ENCODE data around the gene DBF4. TPM values are rescaled to one million over a fixed set of nuclear protein-coding genes. Genes with fewer than 3 reads are reported as not detected.

The DBF4 gene
- total RNA-seq, 1 donor: 12.7 TPM

DNA sequence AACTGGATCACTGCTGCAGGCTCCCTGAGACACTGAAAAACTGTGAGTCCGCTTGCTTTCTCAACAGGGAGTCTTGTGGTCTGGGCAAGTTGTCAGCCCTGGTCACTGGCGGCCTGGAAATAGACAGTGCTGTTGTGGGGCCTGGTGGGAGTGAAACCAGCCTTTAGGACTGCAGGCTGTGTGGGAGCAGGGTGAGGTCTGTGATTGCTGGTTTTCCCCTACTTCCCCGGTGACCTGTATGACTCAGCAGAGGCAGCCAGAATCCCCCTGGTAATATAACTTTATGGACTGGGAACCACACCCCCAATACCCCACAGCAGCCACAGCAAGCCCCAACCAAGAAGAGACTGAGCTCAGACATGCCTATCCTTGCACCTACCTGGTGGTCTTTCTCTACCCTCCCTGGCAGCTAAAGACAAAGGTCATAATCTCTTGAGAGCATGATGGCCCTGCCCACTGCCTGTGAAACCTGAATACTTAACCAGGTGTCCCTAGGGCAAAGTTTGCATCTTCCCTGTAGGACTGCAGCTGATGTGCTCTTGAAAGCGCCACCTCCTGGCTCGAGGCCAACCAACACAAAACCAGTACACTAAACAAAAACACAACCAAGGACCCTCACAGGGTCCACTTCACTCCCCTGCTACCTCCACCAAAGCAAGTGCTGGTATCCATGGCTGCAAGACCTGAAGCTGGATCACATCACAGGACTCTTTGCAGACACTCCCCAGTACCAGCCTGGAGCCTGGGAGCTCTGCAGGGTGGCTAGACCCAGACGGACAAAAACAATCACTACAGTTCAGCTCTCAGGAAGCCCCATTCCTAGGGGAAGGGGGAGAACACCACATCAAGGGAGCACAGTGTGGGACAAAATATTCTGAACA is 50.5 kb downstream of the DBF4 start:
- H3K79me2 ChIP-seq (ENCODE audit: insufficient read depth, low read length): no peaks in the 10 kb centered on the region
- H4K20me1 ChIP-seq (ENCODE audit: insufficient read depth, low read length): no peaks in the 10 kb centered on the region
- H3K4me2 ChIP-seq (ENCODE audit: insufficient read depth, low read length): no peak overlapping the region
- no peak for TF ChIP-seq CTCF (IDR thresholded peaks at IDR 0.05; ENCODE audit: extremely low read depth, low read depth, low read length)
- no peaks in the 10 kb centered on the region for H3K4me1 ChIP-seq (ENCODE audit: insufficient read depth, low read length)
- peaks cover 4% of the 10 kb centered on the region for H3K27me3 ChIP-seq (ENCODE audit: insufficient read depth, low read length)
- no peaks in the 10 kb centered on the region for H3K9me3 ChIP-seq (ENCODE audit: low read depth, low read length)
- no peak for DNase-seq (ENCODE audit: insufficient read length, low spot score, missing footprints)
- H3K36me3 ChIP-seq (ENCODE audit: insufficient read depth, low read length): no peaks in the 10 kb centered on the region
- H2AFZ ChIP-seq (ENCODE audit: low read length): peak overlapping the region; percentile 72
- H3K27ac ChIP-seq (ENCODE audit: low read depth, low read length): no peak overlapping the region
- H3K4me3 ChIP-seq (ENCODE audit: insufficient read depth, low read length): no peak overlapping the region

- DNase-seq (ENCODE audit: insufficient read length, low spot score, missing footprints): peak; percentile 27
- peaks cover 15% of the 10 kb centered on the region for H3K27me3 ChIP-seq (ENCODE audit: insufficient read depth, low read length)
- peak overlapping the region; percentile 88 for H3K4me2 ChIP-seq (ENCODE audit: insufficient read depth, low read length)
- H3K27ac ChIP-seq (ENCODE audit: low read depth, low read length): no peak overlapping the region
- no peaks in the 10 kb centered on the region for H3K79me2 ChIP-seq (ENCODE audit: insufficient read depth, low read length)
- no peaks in the 10 kb centered on the region for H3K36me3 ChIP-seq (ENCODE audit: insufficient read depth, low read length)
- peak overlapping the region; percentile 69 for H3K4me3 ChIP-seq (ENCODE audit: insufficient read depth, low read length)
- TF ChIP-seq CTCF (IDR thresholded peaks at IDR 0.05; ENCODE audit: extremely low read depth, low read depth, low read length): no peak
- no peaks in the 10 kb centered on the region for H4K20me1 ChIP-seq (ENCODE audit: insufficient read depth, low read length)
- H2AFZ ChIP-seq (ENCODE audit: low read length): peak overlapping the region; percentile 77
- no peaks in the 10 kb centered on the region for H3K9me3 ChIP-seq (ENCODE audit: low read depth, low read length)
- peaks cover 7% of the 10 kb centered on the region for H3K4me1 ChIP-seq (ENCODE audit: insufficient read depth, low read length)
Measured at GRCh38 chr7:87933605-87933952, 57.3 kb downstream of the DBF4 start.

DNA sequence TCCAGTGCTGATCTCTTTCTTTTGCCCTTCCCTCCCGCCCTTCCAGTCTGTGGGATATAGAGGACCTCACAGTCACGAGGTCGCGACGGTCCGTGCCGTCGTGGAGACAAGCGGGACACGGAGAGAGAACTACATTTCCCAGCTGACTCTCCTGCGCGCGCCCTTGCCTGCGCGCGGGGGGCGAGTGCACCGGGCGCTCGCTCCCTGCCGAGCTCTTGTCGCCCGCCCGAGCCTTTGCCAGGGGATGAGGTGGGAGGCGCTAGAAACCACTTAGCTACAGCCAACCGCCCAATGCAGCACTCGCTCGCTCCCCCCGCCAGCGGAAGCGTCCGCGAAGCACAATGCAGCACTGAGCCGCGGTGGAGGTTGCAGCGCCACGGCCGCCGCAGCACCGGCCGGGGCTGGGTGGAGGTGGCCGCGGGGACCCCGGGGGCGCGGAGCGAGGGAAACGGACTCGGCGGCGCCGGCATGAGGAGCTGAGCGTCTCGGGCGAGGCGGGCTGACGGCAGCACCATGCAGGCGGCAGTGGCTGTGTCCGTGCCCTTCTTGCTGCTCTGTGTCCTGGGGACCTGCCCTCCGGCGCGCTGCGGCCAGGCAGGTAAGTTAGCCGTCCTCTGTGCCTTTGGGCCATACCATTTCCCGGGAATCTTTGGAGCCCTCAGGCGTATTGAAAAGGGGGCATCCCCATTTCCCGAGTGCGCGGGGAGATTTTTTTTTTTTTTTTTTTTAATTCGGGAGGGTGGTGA is 57.8 kb downstream of the DBF4 start, which contains the start of gene ADAM22:
TSS of gene ADAM22 (plus strand) at position 299 of the 746 bp plus-strand sequence. CDS start at position 514, 215 bp downstream.
- peaks cover 15% of the 10 kb centered on the region for H3K27me3 ChIP-seq (ENCODE audit: insufficient read depth, low read length)
- peak within 1 kb of the TSS; percentile 69 for H3K4me3 ChIP-seq (ENCODE audit: insufficient read depth, low read length)
- peak within 1 kb of the TSS; percentile 88 for H3K4me2 ChIP-seq (ENCODE audit: insufficient read depth, low read length)
- H3K9me3 ChIP-seq (ENCODE audit: low read depth, low read length): no peaks in the 10 kb centered on the region
- peak; percentile 80 for DNase-seq (ENCODE audit: insufficient read length, low spot score, missing footprints)
- peaks cover 7% of the 10 kb centered on the region for H3K4me1 ChIP-seq (ENCODE audit: insufficient read depth, low read length)
- H3K36me3 ChIP-seq (ENCODE audit: insufficient read depth, low read length): no peaks in the 10 kb centered on the region
- no peaks in the 10 kb centered on the region for H4K20me1 ChIP-seq (ENCODE audit: insufficient read depth, low read length)
- H2AFZ ChIP-seq (ENCODE audit: low read length): peak within 1 kb of the TSS; percentile 77
- no peak for TF ChIP-seq CTCF (IDR thresholded peaks at IDR 0.05; ENCODE audit: extremely low read depth, low read depth, low read length)
- H3K79me2 ChIP-seq (ENCODE audit: insufficient read depth, low read length): no peaks in the 10 kb centered on the region
- H3K27ac ChIP-seq (ENCODE audit: low read depth, low read length): no peak within 1 kb of the TSS
